Measurements from ENCODE around the gene UCP2. TPM values are rescaled to one million over a fixed set of nuclear protein-coding genes. Genes with fewer than 3 reads are reported as not detected.
"Not testable (repeated sequence)": the region's sequence is repeated elsewhere in the genome, so short reads cannot be mapped to it uniquely, and the experiment has no call there.

UCP2 gene
- total RNA-seq, 1 donor from 2014 or later: 69.2 TPM

GRCh38 chr11:73940801-73941570 lies 41.7 kb downstream of the UCP2 start:
- H3K27ac Mint-ChIP-seq: no peak overlapping the region
- peaks cover 4% of the 10 kb centered on the region for H3K27me3 Mint-ChIP-seq (ENCODE audit: insufficient read depth, low read depth)
- Histone ChIP-seq H3K27me3 (no peaks in the 10 kb centered on the region), H3K36me3 (no peaks in the 10 kb centered on the region), H3K4me3 (no peak overlapping the region), H3K27ac (no peak overlapping the region), H3K9ac (no peak overlapping the region), H2AFZ (replicated peaks) (no peak overlapping the region), H3F3A (ENCODE audit: low read depth) (no peaks in the 10 kb centered on the region), H4K20me1 (ENCODE audit: low read depth) (no peaks in the 10 kb centered on the region), H3K79me2 (ENCODE audit: low read depth) (no peaks in the 10 kb centered on the region), H3K9me3 (ENCODE audit: low read depth) (peaks cover 2% of the 10 kb centered on the region), H3K4me2 (no peak overlapping the region), H3K4me1 (no peaks in the 10 kb centered on the region)
- peaks cover 8% of the 10 kb centered on the region for H3K36me3 Mint-ChIP-seq
- peaks cover 5% of the 10 kb centered on the region for H3K9me3 Mint-ChIP-seq
- no peaks in the 10 kb centered on the region for H3K4me1 Mint-ChIP-seq
- no peak overlapping the region for H3K4me3 Mint-ChIP-seq
- no peak for DNase-seq (ENCODE audit: low spot score)
- TF ChIP-seq EZH2 (IDR thresholded peaks at IDR 0.05) (no peak), CTCF (IDR thresholded peaks at IDR 0.05) (no peak), EZH2phosphoT487 (IDR thresholded peaks at IDR 0.05) (no peak)

GRCh38 chr11:73939096-73939495 lies 43.5 kb downstream of the UCP2 start:
- H3K36me3 ChIP-seq: no peaks in the 10 kb centered on the region
- H3K4me3 Mint-ChIP-seq: no peak overlapping the region

GRCh38 chr11:73936047-73936446 lies 46.6 kb downstream of the UCP2 start:
- not testable (repeated sequence) for H3K27me3 Mint-ChIP-seq (ENCODE audit: insufficient read depth, low read depth); H3K9me3 Mint-ChIP-seq; H3K27ac ChIP-seq; H3K4me2 ChIP-seq; H3K4me3 ChIP-seq; DNase-seq (ENCODE audit: low spot score); H3K4me3 Mint-ChIP-seq; H3F3A ChIP-seq (ENCODE audit: low read depth); H3K9me3 ChIP-seq (ENCODE audit: low read depth); H2AFZ ChIP-seq (replicated peaks); H4K20me1 ChIP-seq (ENCODE audit: low read depth); H3K4me1 Mint-ChIP-seq; H3K36me3 ChIP-seq; H3K4me1 ChIP-seq; H3K27me3 ChIP-seq; H3K9ac ChIP-seq; H3K79me2 ChIP-seq (ENCODE audit: low read depth); H3K27ac Mint-ChIP-seq
- H3K36me3 Mint-ChIP-seq: peaks cover 15% of the 10 kb centered on the region

More at GRCh38 chr11:73939096-73939495, 43.5 kb downstream of the UCP2 start:
- peaks cover 4% of the 10 kb centered on the region for H3K27me3 Mint-ChIP-seq (ENCODE audit: insufficient read depth, low read depth)
- H3K36me3 Mint-ChIP-seq: peaks cover 13% of the 10 kb centered on the region
- Histone ChIP-seq H3K4me2 (no peak overlapping the region), H3K27me3 (no peaks in the 10 kb centered on the region), H3K9ac (no peak overlapping the region), H3K27ac (no peak overlapping the region), H4K20me1 (ENCODE audit: low read depth) (no peaks in the 10 kb centered on the region), H3K79me2 (ENCODE audit: low read depth) (no peaks in the 10 kb centered on the region), H3K9me3 (ENCODE audit: low read depth) (peaks cover 2% of the 10 kb centered on the region), H3F3A (ENCODE audit: low read depth) (no peaks in the 10 kb centered on the region), H2AFZ (replicated peaks) (no peak overlapping the region), H3K4me1 (no peaks in the 10 kb centered on the region), H3K4me3 (no peak overlapping the region)
- H3K9me3 Mint-ChIP-seq: peaks cover 5% of the 10 kb centered on the region
- no peak overlapping the region for H3K27ac Mint-ChIP-seq
- no peaks in the 10 kb centered on the region for H3K4me1 Mint-ChIP-seq
- TF ChIP-seq EZH2 (IDR thresholded peaks at IDR 0.05): no peak
- TF ChIP-seq CTCF (IDR thresholded peaks at IDR 0.05): no peak
- no peak for TF ChIP-seq EZH2phosphoT487 (IDR thresholded peaks at IDR 0.05)
- no peak for DNase-seq (ENCODE audit: low spot score)

GRCh38 chr11:73932781-73933180 lies 49.9 kb downstream of the UCP2 start:
- peaks cover 14% of the 10 kb centered on the region for H3K36me3 Mint-ChIP-seq
- H3K9me3 Mint-ChIP-seq: no peaks in the 10 kb centered on the region

More at GRCh38 chr11:73932781-73933180, 49.9 kb downstream of the UCP2 start:
- no peak overlapping the region for H3K4me3 ChIP-seq
- H3K27ac Mint-ChIP-seq: no peak overlapping the region
- H3K9me3 ChIP-seq (ENCODE audit: low read depth): peaks cover under 1% of the 10 kb centered on the region
- DNase-seq (ENCODE audit: low spot score): no peak
- no peak overlapping the region for H3K4me3 Mint-ChIP-seq
- no peak overlapping the region for H3K4me2 ChIP-seq
- no peaks in the 10 kb centered on the region for H3K27me3 ChIP-seq
- H3K27ac ChIP-seq: no peak overlapping the region
- H3F3A ChIP-seq (ENCODE audit: low read depth): peaks cover 10% of the 10 kb centered on the region
- no peaks in the 10 kb centered on the region for H3K79me2 ChIP-seq (ENCODE audit: low read depth)
- H3K4me1 ChIP-seq: peaks cover 6% of the 10 kb centered on the region
- H3K36me3 ChIP-seq: no peaks in the 10 kb centered on the region
- TF ChIP-seq EZH2phosphoT487 (IDR thresholded peaks at IDR 0.05): no peak
- TF ChIP-seq CTCF (IDR thresholded peaks at IDR 0.05): no peak
- no peak for TF ChIP-seq EZH2 (IDR thresholded peaks at IDR 0.05)
- H3K9ac ChIP-seq: no peak overlapping the region
- H2AFZ ChIP-seq (replicated peaks): no peak overlapping the region
- no peaks in the 10 kb centered on the region for H3K27me3 Mint-ChIP-seq (ENCODE audit: insufficient read depth, low read depth)
- H4K20me1 ChIP-seq (ENCODE audit: low read depth): no peaks in the 10 kb centered on the region
- peaks cover 9% of the 10 kb centered on the region for H3K4me1 Mint-ChIP-seq

Data from neural progenitor cell (in vitro differentiated cells).